HG02610 (cell line): ENCODE results near the gene MCM9.

ENCODE experiments used
- ATAC-seq: cut with Tn5 transposase; IDR thresholded peaks from one replicate; pipeline ENCODE4 v1.9.1; 2021; ENCODE audit warnings: mild to moderate bottlenecking, moderate library complexity; ENCODE audit not compliant: unreplicated experiment

The MCM9 gene

DNA sequence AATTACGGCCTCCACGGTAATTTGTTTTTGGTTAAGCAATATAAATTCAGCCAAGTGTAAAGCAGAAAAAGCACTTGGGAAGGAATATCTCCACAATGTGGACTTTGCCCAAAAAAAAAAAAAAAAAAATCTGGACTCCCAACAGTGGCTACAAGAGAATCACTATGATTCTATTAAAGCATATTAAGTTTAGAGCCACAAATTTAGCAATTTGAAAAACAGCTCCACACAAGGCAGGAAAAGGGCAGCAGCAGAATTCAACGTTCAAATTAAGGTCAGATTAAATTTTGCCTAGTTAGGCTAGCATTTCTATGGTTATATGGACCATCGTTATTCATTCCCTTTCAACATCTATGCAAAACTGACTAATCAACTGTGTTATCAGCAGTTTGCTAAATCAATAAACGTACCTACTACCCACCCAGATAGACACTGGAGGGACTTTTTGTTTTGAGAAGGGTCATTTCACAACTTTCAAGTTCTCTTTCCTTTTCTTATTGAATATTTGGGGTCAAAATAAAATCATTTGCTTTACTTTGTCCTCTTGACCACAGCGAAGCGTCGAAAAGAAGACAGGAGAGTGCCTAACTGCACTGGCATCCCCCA lies 1.0 kb downstream of the MCM9 start:
- ATAC-seq: peak; percentile 0

DNA sequence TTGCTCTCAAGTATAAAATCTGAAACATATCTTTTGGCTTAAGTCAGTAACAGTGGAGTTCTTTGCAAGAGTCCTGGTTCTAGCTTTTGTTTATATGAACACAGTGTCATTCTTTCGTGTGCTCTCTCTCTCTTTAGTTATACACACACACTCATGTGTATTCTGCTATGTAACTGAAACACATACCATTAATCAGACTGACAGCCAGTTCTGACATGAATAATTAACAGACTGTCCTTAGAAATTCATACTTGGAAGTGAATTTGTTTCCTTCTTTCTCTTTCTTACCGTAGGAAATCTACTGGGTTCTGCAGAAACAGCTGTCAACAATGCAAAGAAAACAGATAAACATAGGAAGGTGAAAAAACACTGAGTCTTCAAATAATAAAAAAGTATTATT lies 2.5 kb downstream of the MCM9 start:
- no peak for ATAC-seq

DNA sequence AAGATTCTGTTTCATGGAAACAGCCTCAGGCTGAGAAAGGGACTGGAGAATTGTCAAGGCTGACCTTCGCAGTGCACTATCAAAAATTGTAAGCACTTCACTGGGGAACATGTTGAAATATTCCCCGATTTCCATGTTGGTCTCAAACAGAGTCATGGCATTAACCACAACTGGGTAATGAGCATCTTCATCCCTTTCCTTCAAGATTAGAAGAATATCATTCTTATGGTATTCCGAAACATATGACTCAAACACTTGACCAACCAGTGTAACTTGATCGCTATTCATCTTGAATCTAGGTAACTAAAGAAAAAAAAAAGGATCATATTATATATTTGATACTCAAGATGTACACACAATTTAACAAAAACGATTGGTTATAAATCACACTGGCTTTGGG lies 3.5 kb downstream of the MCM9 start:
- no peak for ATAC-seq

DNA sequence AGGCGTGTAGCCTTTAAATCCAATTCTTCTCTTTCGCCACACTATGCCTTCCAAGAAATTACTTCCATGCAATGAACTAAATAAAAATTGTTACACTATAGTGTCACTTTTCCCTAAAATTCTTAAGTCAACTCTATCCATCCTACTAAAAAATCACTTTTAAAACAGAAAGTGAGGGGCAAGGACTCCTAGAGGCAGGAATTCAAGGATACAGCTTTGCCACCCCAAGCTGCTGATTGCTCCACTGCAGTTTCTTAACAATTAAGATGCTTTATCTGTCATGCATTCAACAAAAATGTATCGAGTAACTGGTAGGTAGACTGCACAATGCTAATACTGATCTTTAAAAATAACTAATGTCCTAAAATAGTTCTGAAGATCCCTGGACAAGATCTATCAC lies 4.3 kb downstream of the MCM9 start:
- no peak for ATAC-seq

DNA sequence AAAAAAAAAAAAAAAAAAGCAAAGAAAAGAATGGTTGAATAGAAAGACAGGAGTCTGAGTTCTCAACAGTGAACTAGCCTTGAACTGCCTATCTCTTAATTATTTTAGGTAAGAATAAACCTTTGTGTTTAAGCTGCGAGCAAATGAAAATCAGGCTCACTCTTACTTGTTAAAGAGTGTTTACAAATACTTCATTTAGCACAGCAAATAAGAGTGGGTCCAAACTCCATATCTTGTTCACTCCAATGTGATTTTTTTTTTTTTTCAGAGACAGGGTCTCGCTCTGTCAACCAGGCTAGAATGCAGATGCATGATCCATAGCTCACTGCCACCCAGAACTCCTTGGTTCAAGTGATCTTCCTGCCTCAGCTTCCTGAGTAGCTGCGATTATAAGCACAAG lies 11.9 kb downstream of the MCM9 start:
- ATAC-seq: no peak

DNA sequence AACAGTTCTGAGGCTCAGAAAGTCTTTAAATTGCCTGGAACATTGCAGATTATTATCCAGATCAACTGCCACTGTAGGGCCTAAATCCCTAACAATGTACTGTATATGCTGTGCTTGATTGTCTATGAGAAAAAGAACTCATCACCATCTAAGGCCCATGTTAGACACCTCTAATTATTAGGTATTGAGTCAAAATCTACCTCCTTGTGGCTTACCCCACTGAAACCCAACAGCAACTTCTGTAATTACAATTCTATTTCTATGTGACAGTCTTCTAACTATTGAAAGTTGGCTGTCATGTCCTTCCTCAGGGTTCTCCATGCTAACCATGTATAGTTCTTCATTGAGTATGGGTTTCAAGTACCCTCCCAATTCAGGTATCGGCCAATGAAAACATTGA lies 13.9 kb downstream of the MCM9 start:
- ATAC-seq: peak; percentile 62

DNA sequence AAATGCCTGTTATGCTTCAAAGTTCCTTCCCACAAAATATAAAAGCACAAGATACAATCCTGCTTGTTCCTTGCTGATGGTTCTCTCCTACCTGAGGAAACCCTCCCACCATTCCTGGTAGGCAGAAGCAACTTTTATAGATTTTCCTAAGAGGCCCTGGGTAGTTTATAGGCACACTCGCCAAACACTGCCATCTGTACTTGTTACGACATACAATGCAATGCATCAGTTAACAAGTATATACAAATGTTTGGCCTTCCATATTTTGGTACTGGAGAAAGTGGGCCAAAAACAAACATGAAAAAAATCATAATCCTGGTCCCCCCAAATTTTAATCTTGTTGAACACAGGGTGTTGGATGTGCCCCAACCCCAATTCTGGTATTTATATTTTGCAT lies 16.6 kb downstream of the MCM9 start:
- no peak for ATAC-seq

DNA sequence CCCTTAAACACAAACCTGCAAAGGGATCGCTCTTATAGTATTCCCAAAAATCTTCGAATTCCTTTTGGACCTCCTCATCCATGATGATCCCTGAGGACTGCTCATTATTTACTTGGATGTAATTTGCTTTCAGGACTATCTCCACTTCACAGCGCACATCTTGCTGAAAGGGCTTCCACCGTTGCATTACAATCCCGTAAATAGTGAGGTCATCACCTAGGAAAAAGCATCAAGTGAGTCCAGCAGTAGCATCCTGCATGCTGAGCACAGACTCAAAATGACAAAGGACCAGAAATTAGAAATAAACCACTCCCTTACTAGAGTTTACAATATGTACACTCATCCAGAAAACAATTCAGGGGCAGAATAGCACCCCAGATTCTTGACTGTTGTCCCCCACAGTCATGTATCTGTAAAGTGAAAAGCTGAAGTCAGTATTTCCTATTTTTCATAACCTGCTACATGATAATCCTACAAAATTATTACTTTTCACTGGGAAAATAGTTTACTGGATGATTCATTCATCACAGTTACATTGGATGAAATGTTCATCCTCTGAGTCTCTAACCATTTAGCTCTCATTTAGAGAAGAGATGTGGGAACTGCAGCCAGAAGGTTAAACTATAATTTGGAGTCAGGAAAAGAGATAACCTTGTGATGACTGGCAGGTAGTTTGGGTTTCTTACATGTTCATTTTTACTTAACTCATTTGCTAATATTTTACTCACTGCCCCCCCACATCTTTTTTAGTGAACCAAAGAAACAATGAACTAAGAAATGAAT lies 17.2 kb downstream of the MCM9 start:
- no peak for ATAC-seq

DNA sequence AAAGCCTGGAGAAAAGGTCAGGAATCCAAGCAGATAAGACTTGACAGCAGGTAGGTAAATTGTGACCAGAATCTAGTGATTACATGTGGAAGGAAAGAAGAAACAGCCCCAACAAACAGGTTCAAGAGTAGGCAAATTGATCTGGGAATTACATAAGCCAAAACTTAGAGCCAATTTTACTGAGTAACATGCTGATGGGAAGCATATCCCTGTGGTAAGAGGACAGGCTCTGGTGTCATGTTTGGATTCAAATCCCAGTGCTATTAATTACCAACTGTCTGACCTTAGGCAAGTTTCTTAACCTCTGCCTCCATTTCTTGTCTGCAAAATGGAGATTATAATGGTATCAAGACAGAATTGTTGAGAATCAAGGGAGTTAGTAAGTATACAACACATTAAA lies 20.4 kb downstream of the MCM9 start:
- ATAC-seq: no peak

DNA sequence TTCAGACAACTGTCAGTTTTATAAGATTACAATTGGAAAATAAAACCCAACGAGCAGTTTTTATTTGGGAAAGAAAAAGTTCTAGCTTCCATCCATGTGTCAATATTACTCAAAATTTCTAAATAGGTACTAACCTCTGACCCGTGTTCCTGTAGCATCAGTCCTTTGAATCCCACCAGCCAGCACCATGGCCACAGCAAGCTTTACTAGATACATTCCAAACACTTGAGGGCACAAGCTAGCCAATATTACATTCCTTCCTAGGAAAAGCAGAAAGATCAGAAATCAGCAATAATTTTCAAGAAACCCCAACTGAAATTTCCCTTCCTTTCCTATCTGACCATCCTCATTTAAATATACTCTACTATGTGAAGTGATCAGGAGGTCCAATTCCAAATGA lies 21.8 kb downstream of the MCM9 start:
- no peak for ATAC-seq

DNA sequence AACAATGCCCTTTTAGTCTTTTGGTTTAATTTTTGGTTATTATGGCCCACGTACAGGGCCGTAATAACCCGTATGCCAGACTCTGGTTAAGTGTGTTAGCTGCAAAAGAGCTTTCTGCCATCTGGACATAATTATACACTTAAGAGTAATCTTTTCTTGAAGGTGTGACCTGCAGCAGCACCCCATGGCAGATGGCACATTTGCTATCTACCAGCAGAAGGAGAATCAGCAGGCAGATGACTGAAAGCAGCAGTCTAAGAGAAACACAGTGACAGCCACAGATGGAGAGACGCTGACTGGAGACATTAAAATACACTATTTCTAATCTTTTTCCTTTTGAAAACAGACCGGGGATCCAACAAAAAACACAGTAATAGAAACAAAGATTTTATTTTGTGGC lies 22.3 kb downstream of the MCM9 start:
- no peak for ATAC-seq

DNA sequence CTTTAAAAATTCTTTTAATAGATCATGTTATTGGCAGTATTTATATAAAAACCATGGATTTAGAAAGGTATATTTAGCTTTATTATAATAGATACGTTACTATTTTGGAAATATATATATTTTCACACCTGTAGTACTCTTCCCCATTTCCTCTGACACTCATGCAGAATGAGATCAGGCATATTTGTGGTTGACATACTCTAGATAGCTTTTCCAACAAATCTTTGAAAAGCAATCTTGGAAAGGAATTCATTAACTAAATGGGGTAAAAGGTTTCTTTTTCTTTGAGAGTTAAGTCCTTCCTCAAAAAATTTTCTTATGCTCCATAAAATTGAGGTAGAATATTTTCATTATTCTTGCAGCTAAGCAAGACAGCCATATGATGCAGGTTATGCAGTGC lies 26.5 kb downstream of the MCM9 start:
- no peak for ATAC-seq

DNA sequence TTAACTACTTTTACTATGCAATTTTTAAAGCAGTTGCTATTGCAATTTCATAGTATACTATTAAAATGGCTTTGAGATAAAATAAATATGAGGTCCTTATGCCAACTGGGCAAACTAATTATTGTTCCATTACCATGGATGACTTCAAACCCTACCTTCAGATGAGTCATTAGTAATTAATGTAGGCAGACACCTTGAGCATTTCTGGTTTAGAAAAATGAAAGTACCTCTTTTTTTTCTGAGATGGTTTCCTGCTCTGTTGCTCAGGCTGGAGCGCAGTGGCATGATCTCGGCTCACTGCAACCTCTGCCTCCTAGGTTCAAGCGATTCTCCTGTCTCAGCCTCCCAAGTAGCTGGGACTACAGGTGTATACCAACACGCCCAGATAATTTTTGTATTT lies 29.1 kb downstream of the MCM9 start:
- no peak for ATAC-seq

DNA sequence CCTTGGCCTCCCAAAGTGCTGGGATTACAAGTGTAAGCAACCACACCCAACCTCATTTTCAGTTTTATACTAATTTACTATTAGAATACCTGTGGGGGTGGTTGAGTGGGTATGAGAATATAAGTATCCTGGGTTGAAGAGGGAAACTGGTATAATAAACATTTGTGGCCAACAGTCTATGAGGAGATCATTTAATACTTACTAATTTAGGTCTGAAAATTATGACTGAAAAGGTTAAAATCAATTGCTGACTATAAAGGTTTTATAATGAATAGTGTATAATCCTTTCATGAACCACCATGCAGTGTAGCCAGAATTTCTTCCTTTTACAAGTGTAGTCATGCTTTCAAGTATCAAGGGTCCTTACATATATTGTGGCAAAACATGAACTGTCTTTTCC lies 29.9 kb downstream of the MCM9 start:
- no peak for ATAC-seq

DNA sequence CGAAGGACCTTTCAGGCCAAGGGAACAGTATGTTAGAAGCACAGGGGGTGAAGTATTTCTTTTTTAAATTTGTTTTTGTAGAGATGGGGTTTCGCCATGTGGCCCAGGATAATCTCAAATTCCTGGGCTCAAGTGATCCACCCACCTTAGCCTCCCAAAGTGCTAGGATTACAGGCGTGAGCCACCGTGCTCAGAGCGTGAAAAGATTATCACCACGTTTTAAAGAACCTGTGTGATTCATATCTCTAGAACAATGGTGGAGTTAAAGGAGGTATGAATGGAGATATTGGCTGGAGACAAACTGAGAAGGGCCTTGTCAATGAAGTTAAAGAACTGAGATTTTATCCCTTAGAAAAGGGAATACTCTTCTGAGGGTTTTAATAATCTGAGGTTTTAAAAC lies 31.3 kb downstream of the MCM9 start:
- ATAC-seq: no peak

DNA sequence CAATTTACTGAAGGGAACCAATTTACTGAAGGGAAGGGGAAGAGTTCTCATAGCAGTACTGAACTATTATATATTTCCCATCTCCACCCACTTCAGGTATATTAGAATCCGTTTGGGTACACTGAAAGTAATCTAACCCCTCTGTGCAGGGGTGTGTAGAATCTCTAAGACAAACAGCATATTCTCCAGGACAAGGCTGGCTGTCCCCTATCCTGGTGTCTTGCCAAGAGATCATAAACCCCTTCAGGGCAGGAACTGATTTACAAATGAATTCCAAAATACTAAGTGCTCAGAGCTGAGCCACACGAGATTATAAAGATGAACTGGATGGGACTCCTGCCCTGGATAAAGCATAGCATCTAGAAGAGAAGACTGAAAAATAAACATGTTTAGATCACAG lies 31.8 kb downstream of the MCM9 start:
- no peak for ATAC-seq

DNA sequence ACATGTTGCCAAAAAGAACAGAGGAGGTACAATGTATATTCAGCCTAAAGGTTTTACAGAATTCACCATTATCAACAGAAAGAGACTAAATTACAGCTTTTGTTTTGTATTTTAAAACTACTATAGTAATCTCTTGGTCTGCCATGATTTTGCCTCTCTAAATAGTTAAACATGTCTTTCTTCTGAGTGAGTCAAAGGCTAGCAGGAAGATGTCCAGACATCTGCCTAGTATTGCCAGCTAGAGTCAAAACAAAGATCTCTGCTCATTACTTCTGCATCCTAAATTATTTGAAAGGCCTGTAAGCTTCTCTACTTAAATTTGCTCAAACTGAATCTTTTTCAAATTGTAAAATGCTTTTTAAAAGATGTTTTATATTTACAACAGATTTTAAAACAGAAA lies 32.2 kb downstream of the MCM9 start:
- ATAC-seq: no peak

DNA sequence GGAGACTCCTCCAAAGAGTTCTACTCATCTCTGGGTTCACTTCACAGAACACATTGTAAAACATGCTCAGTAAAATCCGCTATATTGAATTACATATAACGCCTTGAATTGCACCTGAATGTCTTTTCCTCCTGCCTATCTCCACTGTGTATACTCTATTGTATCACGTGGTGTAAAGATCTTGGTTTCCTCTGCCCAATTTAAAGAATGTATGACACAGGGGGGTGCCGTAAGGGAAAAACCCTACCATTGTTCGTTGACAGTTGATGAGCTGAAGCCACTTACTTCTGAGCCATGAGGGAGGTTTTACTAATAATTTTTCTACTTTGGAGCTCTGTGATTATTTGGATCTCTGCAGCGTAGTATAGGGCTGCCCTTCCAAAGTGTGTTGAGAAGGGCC lies 35.0 kb downstream of the MCM9 start:
- no peak for ATAC-seq

DNA sequence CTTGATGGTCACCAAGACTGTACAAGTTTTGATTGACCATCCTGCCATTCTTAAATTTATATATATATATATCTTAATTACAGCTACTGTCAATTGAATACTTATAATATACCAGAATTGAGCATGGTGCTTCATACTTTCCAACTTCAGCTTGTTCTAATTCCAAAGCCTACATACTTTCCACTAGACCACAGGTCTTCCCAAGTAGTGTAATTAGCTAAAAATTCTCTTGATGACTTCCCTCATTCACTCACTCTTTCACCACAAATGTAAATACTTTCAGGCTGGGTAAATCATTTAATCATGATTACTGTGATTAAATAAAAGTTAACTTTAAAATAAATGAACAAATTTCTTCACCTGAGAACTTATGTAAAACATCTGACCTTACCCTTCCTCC lies 37.6 kb downstream of the MCM9 start:
- ATAC-seq: no peak

DNA sequence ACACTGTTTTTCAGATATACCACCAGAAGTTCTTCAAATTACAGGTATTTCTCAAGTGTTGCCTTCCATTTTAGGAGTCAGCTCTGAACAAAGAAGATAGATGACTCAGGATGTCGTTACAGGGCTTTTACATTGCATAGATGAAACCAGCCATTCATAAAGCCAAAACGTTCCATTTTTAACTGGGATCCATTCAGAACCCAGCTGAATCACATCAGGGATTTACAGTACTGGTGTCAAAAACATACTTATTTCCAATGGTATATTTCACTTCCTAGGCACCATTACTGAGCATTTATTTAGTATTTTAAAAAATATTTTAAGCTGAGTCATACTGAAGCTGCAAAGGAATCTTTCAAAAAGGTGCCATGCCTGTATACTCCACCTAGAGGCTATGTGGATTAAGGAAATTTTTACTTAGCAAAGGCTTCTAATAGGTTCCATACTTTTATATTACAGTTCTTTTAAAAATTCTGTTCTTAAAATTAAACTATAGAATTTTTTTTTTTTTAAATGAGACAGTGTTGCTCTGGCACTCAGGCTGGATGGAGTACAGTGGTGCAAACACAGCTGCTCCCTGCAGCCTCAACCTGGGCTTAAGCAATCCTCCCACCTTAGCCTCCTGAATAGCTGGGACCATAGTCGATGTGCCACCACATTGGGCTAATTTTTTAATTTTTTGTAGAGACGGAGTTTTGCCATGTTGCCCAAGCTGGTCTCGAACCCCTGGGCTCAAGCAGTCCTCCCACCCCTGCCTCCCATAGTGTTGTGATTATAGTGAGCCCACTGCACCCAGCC lies 38.4 kb downstream of the MCM9 start:
- ATAC-seq: peak; percentile 19

DNA sequence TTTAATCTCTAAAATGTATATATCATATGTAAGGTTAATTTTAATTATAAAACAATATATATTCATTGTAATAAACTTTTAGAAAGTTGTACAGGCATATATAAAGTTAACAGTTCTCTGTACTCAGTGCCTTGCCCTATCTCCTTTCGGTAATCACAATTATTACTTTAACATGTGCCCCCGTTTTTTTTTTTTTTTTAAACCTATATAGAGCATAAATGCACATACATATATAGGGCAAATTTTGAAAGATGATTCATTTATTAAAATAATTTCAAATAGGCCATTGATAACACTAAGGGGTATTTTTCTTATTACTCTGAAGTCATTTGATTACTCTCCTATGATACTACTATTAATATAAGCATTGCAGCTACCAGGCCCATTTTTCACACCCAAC lies 39.1 kb downstream of the MCM9 start:
- no peak for ATAC-seq

DNA sequence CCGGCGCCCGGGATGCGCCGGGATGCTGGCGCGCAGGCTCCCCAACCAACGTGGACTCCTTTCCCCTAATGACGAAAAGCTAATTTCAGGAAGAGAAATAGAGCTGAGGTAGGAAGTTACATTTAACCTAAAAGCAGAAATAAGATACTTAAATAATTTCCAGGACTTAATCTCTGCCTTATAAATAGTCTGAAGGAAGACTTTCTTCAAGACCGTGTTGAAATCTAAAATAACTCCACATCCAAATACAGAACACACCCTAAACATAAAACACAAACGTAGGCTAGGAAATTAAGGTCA lies 39.7 kb downstream of the MCM9 start:
- ATAC-seq: no peak
